GM18873 (cell line): ENCODE results near the gene RHBG.
"Not testable (repeated sequence)": the region's sequence is repeated elsewhere in the genome, so short reads cannot be mapped to it uniquely, and the experiment has no call there.

ENCODE experiments used
- ATAC-seq: cut with Tn5 transposase; IDR thresholded peaks from one replicate; pipeline ENCODE4 v1.9.1; 2021; ENCODE audit warnings: mild to moderate bottlenecking, moderate library complexity, moderate number of reproducible peaks; ENCODE audit not compliant: unreplicated experiment, low FRiP score

Gene RHBG

GRCh38 chr1:156359973-156360372 lies 9.0 kb upstream of the RHBG start:
- ATAC-seq = no peak

- no peak for ATAC-seq
Observed at GRCh38 chr1:156360534-156360933, 8.5 kb upstream of the RHBG start.

GRCh38 chr1:156365754-156366153 lies 3.3 kb upstream of the RHBG start:
- ATAC-seq = no peak

- ATAC-seq = no peak
Observed at GRCh38 chr1:156366378-156367166, 2.4 kb upstream of the RHBG start.

- ATAC-seq = no peak
Observed at GRCh38 chr1:156367383-156368156, 1.4 kb upstream of the RHBG start.

- ATAC-seq = no peak
Observed at GRCh38 chr1:156368157-156368658, 803 bp upstream of the RHBG start.

- ATAC-seq = not testable (repeated sequence)
Observed at GRCh38 chr1:156369685-156370286, 775 bp downstream of the RHBG start.

- ATAC-seq = no peak
Observed at GRCh38 chr1:156371553-156372264, 2.7 kb downstream of the RHBG start.

GRCh38 chr1:156372265-156372586 lies 3.2 kb downstream of the RHBG start:
- no peak for ATAC-seq

GRCh38 chr1:156372876-156373275 lies 3.9 kb downstream of the RHBG start:
- ATAC-seq = no peak

- no peak for ATAC-seq
Observed at GRCh38 chr1:156373546-156373945, 4.5 kb downstream of the RHBG start.

GRCh38 chr1:156376146-156376545 lies 7.1 kb downstream of the RHBG start:
- no peak for ATAC-seq

- ATAC-seq = no peak
Observed at GRCh38 chr1:156376958-156377919, 8.2 kb downstream of the RHBG start.

GRCh38 chr1:156378557-156378956 lies 9.5 kb downstream of the RHBG start:
- no peak for ATAC-seq

GRCh38 chr1:156379420-156380165 lies 10.6 kb downstream of the RHBG start:
- ATAC-seq = no peak

- ATAC-seq = no peak
Observed at GRCh38 chr1:156382561-156382960, 13.6 kb downstream of the RHBG start.

- no peak for ATAC-seq
Observed at GRCh38 chr1:156383023-156383422, 14.0 kb downstream of the RHBG start.

GRCh38 chr1:156384007-156384406 lies 15.0 kb downstream of the RHBG start:
- no peak for ATAC-seq

- ATAC-seq = no peak
Observed at GRCh38 chr1:156384658-156385057, 15.6 kb downstream of the RHBG start.
